ENCODE results near the gene FLYWCH2.

The FLYWCH2 gene, protein sequence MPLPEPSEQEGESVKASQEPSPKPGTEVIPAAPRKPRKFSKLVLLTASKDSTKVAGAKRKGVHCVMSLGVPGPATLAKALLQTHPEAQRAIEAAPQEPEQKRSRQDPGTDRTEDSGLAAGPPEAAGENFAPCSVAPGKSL

DNA sequence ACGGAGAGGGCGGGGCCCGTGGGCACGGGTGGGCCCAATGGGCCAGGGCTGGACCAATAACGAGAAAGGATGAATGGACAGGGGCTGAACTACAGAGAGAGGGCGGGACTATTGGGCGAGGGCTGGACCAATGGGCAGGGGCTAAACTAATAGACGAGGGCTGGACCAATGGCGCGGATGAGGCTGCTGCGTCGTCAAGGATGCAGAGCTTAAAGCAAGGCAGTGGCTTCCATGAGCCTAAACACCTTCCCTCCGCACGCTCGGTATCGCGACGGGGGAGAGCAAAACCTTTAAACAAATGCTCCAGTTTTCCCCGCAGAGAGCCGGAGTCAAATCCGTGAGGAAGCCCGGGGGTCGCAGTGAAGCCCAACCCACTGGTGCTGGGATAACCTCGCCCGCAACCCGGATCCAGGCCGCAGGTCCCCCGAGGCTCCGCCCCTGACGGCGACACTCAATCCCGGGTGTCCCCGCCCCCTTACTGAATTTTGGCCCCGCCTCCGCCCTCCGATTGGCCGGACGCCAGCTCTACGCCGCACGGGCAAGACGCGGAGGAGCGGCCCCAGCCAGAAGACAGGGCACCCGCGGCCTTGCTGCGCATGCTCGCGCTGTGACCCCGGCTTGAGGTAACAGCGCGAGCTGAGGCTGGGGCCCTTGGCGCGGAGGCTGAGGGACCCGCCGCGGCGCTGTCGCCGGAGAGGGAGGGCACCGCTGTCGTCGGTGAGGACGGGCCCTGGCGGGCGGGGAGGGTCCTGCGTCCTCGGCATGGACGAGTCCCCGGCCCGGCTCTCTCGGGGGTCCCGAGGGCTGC, at the start of gene FLYWCH2:
Gene FLYWCH2 (plus strand): TSS at position 566 of the 808 bp plus-strand sequence. CDS start 13,235 bp downstream, outside the sequence.
- Histone ChIP-seq H3K36me3 (ENCODE audit: control insufficient read depth, insufficient read depth, low read length) (no peaks in the 10 kb centered on the region), H3K4me1 (ENCODE audit: control insufficient read depth, insufficient read depth, low read length) (peaks cover 4% of the 10 kb centered on the region; the same call in 1 of the 2 replicates), H3K9me3 (ENCODE audit: control insufficient read depth, insufficient read depth, low read depth, low read length) (no peaks in the 10 kb centered on the region), H3K9ac (ENCODE audit: low read length) (peak within 1 kb of the TSS; percentile 65), H3K27ac (ENCODE audit: low read depth, low read length) (no peak within 1 kb of the TSS), H3K27me3 (ENCODE audit: control insufficient read depth, insufficient read depth, low read length) (no peaks in the 10 kb centered on the region; the same call in 1 of the 2 replicates), H3K4me3 (ENCODE audit: low read depth, low read length) (peak within 1 kb of the TSS; percentile 96)

DNA sequence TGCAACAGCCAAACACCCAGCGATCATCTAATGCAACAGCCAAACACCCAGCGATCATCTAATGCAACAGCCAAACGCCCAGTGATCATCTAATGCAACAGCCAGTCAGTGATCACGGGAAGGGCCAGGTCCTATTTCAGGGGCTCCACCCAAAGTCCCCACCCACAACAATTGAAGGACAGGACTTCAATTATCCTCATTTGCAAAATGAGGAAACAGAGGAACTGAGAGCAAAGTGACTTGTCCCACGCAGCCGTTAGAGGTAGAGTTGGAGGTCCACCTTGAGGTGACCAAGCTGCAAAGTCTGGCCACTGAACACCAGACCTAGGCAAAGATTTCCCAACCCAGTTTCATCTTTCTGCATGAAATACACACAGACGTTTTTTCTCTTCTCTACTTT, 49.2 kb upstream of the FLYWCH2 start:
- Histone ChIP-seq H3K27ac (ENCODE audit: low read depth, low read length) (no peak overlapping the region), H3K4me1 (ENCODE audit: control insufficient read depth, insufficient read depth, low read length) (peaks cover 15% of the 10 kb centered on the region), H3K9me3 (ENCODE audit: control insufficient read depth, insufficient read depth, low read depth, low read length) (no peaks in the 10 kb centered on the region), H3K27me3 (ENCODE audit: control insufficient read depth, insufficient read depth, low read length) (no peaks in the 10 kb centered on the region), H3K36me3 (ENCODE audit: control insufficient read depth, insufficient read depth, low read length) (no peaks in the 10 kb centered on the region), H3K4me3 (ENCODE audit: low read depth, low read length) (no peak overlapping the region), H3K9ac (ENCODE audit: low read length) (no peak overlapping the region)

DNA sequence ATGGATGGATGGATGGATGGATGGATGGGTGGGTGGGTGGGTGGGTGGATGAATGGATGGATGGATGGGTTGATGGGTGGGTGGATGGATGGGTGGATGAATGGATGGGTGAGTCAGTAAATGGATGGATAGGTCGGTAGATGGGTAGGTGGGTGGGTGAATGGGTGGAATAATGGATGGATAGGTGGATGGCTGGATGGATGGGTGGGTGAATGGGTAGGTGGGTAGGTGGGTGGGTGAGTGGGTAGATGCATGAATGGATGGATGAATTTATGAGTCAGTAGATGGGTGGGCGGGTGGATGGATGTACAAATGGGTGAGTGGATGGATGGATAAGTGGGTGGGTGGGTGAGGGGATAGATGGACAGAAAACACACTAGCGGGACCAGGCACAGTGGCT, 48.0 kb upstream of the FLYWCH2 start:
- Histone ChIP-seq H3K27ac (ENCODE audit: low read depth, low read length) (no peak overlapping the region), H3K9me3 (ENCODE audit: control insufficient read depth, insufficient read depth, low read depth, low read length) (no peaks in the 10 kb centered on the region), H3K36me3 (ENCODE audit: control insufficient read depth, insufficient read depth, low read length) (no peaks in the 10 kb centered on the region), H3K27me3 (ENCODE audit: control insufficient read depth, insufficient read depth, low read length) (no peaks in the 10 kb centered on the region), H3K4me1 (ENCODE audit: control insufficient read depth, insufficient read depth, low read length) (peaks cover 15% of the 10 kb centered on the region), H3K4me3 (ENCODE audit: low read depth, low read length) (no peak overlapping the region), H3K9ac (ENCODE audit: low read length) (no peak overlapping the region)

DNA sequence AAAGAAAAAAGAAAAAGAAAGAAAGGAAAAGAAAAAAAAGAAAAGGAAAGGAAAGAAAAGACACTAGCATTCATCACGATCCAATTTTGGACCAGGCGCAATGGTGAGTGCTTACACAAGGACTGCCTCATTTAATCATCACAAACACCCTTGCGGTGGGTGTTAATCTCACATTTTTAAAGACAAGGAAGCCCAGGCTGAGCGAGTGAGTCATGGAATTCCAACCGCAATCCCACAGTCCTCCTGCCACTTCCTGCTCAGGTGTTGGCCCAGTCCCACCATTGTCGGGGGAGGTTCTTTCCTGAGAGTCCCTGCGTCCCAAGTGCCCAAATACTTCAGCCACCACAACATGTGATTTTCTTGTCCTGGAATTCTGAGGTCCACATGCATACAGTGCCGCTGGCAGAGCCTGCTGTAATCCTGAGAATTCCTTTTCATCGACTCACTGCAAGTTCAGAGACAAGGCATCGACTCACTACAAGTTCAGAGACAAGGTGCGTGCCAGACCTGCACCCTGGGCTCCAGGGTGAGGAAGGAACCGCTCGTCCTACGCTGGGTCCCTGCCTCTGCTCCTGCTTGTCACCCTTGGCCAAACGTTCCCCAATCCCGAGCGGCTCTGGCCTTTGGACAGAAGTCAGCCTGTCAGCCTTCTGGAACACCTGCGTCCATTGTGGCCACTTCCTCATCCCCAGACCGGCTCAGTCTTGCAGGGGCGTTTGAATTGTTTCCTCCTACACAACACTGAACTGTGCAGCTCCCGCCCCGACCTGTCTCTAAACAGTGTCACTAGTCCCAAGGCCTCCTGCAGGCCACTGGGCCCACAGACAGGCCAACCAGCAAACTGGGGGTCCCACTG, 47.1 kb upstream of the FLYWCH2 start:
- Histone ChIP-seq H3K4me3 (ENCODE audit: low read depth, low read length) (no peak overlapping the region), H3K27me3 (ENCODE audit: control insufficient read depth, insufficient read depth, low read length) (no peaks in the 10 kb centered on the region), H3K4me1 (ENCODE audit: control insufficient read depth, insufficient read depth, low read length) (peaks cover 15% of the 10 kb centered on the region), H3K9ac (ENCODE audit: low read length) (peak overlapping the region; percentile 63), H3K36me3 (ENCODE audit: control insufficient read depth, insufficient read depth, low read length) (no peaks in the 10 kb centered on the region), H3K27ac (ENCODE audit: low read depth, low read length) (peak overlapping the region; percentile 49; the same call in 1 of the 2 replicates), H3K9me3 (ENCODE audit: control insufficient read depth, insufficient read depth, low read depth, low read length) (no peaks in the 10 kb centered on the region)

DNA sequence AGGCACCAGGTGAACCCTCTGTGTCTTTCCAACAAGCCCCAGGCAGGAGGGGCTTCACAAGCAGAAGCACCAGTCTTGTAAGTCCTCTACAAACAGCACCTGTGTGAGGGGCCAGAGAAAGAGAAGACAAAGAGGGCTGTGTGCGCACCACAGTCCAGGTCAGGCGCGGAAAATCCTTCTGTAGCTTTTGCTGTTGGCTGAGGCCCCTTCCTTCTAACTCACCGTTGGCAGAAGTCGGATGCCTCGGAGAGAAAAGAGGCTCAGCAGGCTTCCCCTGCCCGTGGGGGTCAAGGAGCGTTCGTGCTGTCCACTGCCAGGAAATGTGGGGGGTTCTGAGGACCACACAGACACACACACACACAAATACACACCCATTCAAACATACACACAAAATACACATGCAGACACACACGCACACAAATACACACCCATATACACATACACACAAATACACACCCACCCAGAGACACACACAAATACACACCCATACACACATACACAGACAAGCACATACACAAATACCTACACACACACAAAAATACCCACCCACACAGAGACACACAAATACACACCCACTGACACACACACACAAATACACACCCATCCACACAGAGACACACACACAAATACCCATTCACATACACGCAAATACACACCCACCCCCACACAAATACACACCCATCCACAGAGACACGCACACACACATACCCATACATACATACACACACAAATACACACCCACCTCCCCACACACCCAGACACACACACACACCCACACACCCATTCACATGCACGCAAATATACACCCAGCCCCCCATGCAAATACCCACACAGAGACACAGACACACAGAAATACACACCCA, 46.1 kb upstream of the FLYWCH2 start:
- Histone ChIP-seq H3K9ac (ENCODE audit: low read length) (peak overlapping the region; percentile 26), H3K27ac (ENCODE audit: low read depth, low read length) (peak overlapping the region; percentile 49; the same call in 1 of the 2 replicates), H3K36me3 (ENCODE audit: control insufficient read depth, insufficient read depth, low read length) (no peaks in the 10 kb centered on the region), H3K4me3 (ENCODE audit: low read depth, low read length) (no peak overlapping the region), H3K4me1 (ENCODE audit: control insufficient read depth, insufficient read depth, low read length) (peaks cover 15% of the 10 kb centered on the region), H3K27me3 (ENCODE audit: control insufficient read depth, insufficient read depth, low read length) (no peaks in the 10 kb centered on the region), H3K9me3 (ENCODE audit: control insufficient read depth, insufficient read depth, low read depth, low read length) (no peaks in the 10 kb centered on the region)

DNA sequence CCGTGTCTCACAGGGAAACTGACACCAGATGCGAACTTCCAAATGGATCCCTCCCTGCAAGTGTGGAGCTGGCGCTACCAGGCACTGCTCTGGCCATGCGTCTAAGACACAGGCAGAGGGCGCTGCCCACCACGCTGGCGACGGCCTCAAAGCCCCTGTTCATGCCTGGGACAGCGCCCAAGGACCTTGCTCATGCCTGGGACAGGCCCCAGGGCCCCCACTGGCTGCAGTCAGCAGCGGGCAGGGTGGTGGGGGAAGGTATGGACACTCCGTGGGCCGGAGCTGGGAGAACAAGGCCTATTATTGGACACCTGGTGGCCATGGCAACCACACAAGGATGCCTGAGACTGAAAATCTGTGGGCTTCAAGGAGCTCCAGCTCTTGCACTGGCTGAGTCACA, 44.1 kb upstream of the FLYWCH2 start:
- Histone ChIP-seq H3K4me3 (ENCODE audit: low read depth, low read length) (no peak overlapping the region), H3K27me3 (ENCODE audit: control insufficient read depth, insufficient read depth, low read length) (no peaks in the 10 kb centered on the region), H3K9ac (ENCODE audit: low read length) (no peak overlapping the region), H3K27ac (ENCODE audit: low read depth, low read length) (no peak overlapping the region), H3K9me3 (ENCODE audit: control insufficient read depth, insufficient read depth, low read depth, low read length) (no peaks in the 10 kb centered on the region), H3K36me3 (ENCODE audit: control insufficient read depth, insufficient read depth, low read length) (no peaks in the 10 kb centered on the region), H3K4me1 (ENCODE audit: control insufficient read depth, insufficient read depth, low read length) (peaks cover 15% of the 10 kb centered on the region)

DNA sequence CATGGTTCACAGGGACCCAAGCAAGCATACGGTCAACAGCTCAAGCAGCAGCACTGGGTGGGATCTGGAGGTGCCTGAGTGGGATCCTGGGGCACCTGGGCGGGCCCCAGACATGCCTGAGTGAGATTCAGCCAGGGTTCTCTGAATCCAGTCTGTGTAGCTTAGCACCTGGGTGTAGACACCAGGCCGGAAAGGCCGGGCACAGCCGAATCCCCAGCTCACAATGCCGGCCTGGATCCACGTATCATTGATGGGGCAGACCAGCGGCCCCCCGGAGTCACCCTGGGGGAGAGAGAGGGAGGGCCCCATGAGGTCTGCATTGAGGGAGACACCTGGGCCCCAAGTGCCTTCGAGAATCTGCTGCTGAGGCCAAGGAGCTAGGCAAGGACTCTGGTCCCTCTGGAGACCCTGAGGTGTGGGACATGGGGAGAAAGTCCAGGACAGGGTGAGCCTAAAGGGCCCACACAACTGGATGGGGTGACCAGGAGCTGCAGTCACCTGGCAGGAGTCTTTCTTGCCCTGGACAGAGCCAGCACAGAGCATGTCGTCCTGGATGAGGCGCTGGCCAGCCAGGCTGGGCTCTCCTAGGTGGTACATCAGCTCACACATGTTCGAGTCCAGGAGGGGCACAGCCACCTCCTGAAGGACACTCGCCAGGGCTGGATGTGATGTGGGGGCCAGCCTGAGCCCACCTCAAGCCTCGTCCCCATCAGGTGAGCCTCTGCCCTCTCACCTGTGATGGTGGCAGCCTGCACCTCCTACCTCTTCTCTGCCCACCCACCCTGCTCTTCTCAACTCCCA, 43.2 kb upstream of the FLYWCH2 start:
- H3K9ac ChIP-seq (ENCODE audit: low read length): no peak overlapping the region
- H3K4me3 ChIP-seq (ENCODE audit: low read depth, low read length): no peak overlapping the region
- H3K27ac ChIP-seq (ENCODE audit: low read depth, low read length): no peak overlapping the region
- no peaks in the 10 kb centered on the region for H3K27me3 ChIP-seq (ENCODE audit: control insufficient read depth, insufficient read depth, low read length)
- H3K9me3 ChIP-seq (ENCODE audit: control insufficient read depth, insufficient read depth, low read depth, low read length): no peaks in the 10 kb centered on the region
- no peaks in the 10 kb centered on the region for H3K36me3 ChIP-seq (ENCODE audit: control insufficient read depth, insufficient read depth, low read length)
- peaks cover 15% of the 10 kb centered on the region for H3K4me1 ChIP-seq (ENCODE audit: control insufficient read depth, insufficient read depth, low read length)

DNA sequence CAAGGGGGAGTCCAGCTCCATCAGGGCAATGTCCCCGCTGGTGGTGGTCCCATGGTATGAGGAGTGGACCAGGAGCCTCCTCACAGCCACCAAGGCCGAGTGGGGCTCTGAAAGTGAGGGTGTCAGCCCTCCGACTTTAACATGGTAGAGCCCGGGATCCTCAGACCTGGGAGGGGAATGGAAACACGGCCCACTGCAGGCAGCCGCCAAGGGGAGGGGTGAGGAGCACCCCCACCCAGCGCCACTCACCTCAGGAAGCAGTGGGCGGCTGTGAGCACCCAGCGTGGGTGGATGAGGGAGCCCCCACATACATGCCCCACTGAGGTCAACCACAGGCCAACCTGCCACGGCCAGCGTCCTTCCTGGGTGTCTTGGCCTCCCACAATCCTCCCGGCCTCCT, 42.1 kb upstream of the FLYWCH2 start:
- peaks cover 12% of the 10 kb centered on the region for H3K4me1 ChIP-seq (ENCODE audit: control insufficient read depth, insufficient read depth, low read length)
- no peak overlapping the region for H3K4me3 ChIP-seq (ENCODE audit: low read depth, low read length)
- H3K27me3 ChIP-seq (ENCODE audit: control insufficient read depth, insufficient read depth, low read length): no peaks in the 10 kb centered on the region
- H3K27ac ChIP-seq (ENCODE audit: low read depth, low read length): no peak overlapping the region
- H3K9me3 ChIP-seq (ENCODE audit: control insufficient read depth, insufficient read depth, low read depth, low read length): no peaks in the 10 kb centered on the region
- H3K36me3 ChIP-seq (ENCODE audit: control insufficient read depth, insufficient read depth, low read length): no peaks in the 10 kb centered on the region
- no peak overlapping the region for H3K9ac ChIP-seq (ENCODE audit: low read length)

DNA sequence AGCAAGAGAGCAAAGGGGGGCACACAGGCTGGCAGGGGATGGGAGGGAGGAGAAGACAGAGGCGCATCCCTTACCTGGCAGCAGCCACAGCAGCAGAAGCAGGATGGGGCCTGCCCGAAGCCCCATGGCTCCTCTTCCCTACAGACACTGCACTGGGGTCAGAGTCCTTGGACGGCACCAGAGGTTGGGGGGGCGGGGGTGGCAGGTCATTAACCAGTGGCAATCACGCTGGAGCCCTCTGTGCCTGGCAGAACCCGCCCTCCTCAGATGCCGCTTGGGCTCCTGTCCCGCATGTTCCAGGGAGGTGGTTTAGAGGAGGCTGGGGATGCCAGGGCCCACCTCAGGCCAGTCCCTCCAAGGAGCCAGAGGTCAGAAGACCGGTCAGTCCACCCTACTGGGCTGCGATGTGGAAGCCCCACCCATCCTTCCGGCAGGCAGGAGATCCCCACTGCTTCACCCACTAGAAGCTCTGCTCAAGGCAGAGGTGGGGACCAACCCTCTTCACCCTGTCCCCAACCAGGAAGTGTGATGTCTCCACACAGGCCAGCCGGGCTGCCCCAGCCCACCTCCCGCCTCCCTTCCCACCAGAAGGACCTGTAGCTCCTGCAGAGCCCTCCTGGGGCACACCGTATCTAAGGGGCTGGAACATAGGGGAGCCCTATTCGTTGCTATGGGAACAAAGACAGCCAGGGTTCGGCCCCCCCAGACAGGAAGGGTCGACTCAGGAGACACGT, 41.2 kb upstream of the FLYWCH2 start:
- no peak overlapping the region for H3K9ac ChIP-seq (ENCODE audit: low read length)
- no peaks in the 10 kb centered on the region for H3K36me3 ChIP-seq (ENCODE audit: control insufficient read depth, insufficient read depth, low read length)
- 0 out of 2 replicates have a peak, but pooled peaks cover 4% of the 10 kb centered on the region for H3K4me1 ChIP-seq (ENCODE audit: control insufficient read depth, insufficient read depth, low read length)
- no peaks in the 10 kb centered on the region for H3K9me3 ChIP-seq (ENCODE audit: control insufficient read depth, insufficient read depth, low read depth, low read length)
- H3K4me3 ChIP-seq (ENCODE audit: low read depth, low read length): no peak overlapping the region
- H3K27me3 ChIP-seq (ENCODE audit: control insufficient read depth, insufficient read depth, low read length): no peaks in the 10 kb centered on the region
- H3K27ac ChIP-seq (ENCODE audit: low read depth, low read length): no peak overlapping the region

Measured in HUES6 (cell line).